ENCODE measurements around the gene RPS15. TPM values are rescaled to one million over a fixed set of nuclear protein-coding genes. Genes with fewer than 3 reads are reported as not detected.

RPS15 gene
- total and polyA plus RNA-seq, 2 of the 13 experiments (the other 11 are each of a cell fraction or from before 2014, with no cell fraction given), result 695 to 1,411 TPM

GRCh38 chr19:1407528-1408299 lies 30.5 kb upstream of the RPS15 start, which contains the start of gene DAZAP1 (continued):
- TF ChIP-seq MLXIP (CRISPR knock-in tag; IDR thresholded peaks at IDR 0.05; ENCODE audit: borderline replicate concordance) (no peak), ZNF687 (CRISPR knock-in tag; IDR thresholded peaks at IDR 0.05) (no peak), MYC (CRISPR knock-in tag; IDR thresholded peaks at IDR 0.05; ENCODE audit: borderline replicate concordance) (no peak; the same call in 1 of the 2 replicates), ZNF564 (CRISPR knock-in tag; IDR thresholded peaks at IDR 0.05) (no peak), NFKBIZ (CRISPR knock-in tag; IDR thresholded peaks at IDR 0.05) (no peak), ZFX (CRISPR knock-in tag; IDR thresholded peaks at IDR 0.05; ENCODE audit: low read depth) (peak; percentile 30), ZNF788 (CRISPR knock-in tag; IDR thresholded peaks at IDR 0.05; ENCODE audit: borderline replicate concordance) (no peak), ZBTB2 (CRISPR knock-in tag; IDR thresholded peaks at IDR 0.05; ENCODE audit: low read depth) (0 out of 2 replicates have a peak, but pooled peaks have one; percentile 42), BCL6 (CRISPR knock-in tag; IDR thresholded peaks at IDR 0.05) (no peak), TBX3 (IDR thresholded peaks at IDR 0.05; ENCODE audit: borderline replicate concordance) (no peak), NAIF1 (CRISPR knock-in tag; IDR thresholded peaks at IDR 0.05; ENCODE audit: borderline replicate concordance) (no peak), WIZ (CRISPR knock-in tag; IDR thresholded peaks at IDR 0.05) (no peak)
- TF ChIP-seq, protein P1, sequence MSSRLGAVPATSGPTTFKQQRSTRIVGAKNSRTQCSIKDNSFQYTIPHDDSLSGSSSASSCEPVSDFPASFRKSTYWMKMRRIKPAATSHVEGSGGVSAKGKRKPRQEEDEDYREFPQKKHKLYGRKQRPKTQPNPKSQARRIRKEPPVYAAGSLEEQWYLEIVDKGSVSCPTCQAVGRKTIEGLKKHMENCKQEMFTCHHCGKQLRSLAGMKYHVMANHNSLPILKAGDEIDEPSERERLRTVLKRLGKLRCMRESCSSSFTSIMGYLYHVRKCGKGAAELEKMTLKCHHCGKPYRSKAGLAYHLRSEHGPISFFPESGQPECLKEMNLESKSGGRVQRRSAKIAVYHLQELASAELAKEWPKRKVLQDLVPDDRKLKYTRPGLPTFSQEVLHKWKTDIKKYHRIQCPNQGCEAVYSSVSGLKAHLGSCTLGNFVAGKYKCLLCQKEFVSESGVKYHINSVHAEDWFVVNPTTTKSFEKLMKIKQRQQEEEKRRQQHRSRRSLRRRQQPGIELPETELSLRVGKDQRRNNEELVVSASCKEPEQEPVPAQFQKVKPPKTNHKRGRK (CRISPR knock-in tag; IDR thresholded peaks at IDR 0.05), result no peak
